Measurements from ENCODE around the gene EPC1.

GRCh38 chr10:32266979-32267378 is 80.0 kb downstream of the EPC1 start:
- TF ChIP-seq POLR2AphosphoS5 (IDR thresholded peaks at IDR 0.05; ENCODE audit: low read depth, low read length), result no peak
- peak; percentile 66; the same call in 1 of the 2 replicates for TF ChIP-seq POLR2A (IDR thresholded peaks at IDR 0.05; ENCODE audit: low read depth, low read length)

Data from GM12891 (cell line).